IMR-90 (cell line): ENCODE results near the gene FAM184A. TPM values are rescaled to one million over a fixed set of nuclear protein-coding genes. Genes with fewer than 3 reads are reported as not detected.

ENCODE experiments used
- ATAC-seq: fragments of 200-7000 bp; cut with Tn5 transposase; 2 replicates; pipeline ENCODE4 v1.9.1; 2020; ENCODE audit warnings: low read depth, mild to moderate bottlenecking, moderate library complexity
- BruUV-seq: library from RNA; stranded (reverse); fragments of 400-500 nt; replicated peaks from 2 replicates; lab custom pipeline; 2021; lab: Mats Ljungman, UMichigan
- CTCF ChIA-PET: fragments of 300-600 bp; formaldehyde crosslinking; extraction: SDS; loops from one replicate; lab custom pipeline; 2021; ENCODE audit warnings: antibody characterized with exemption; lab: Yijun Ruan, JAX
- POLR2A ChIA-PET: fragments of 300-600 bp; sonication (Branson Sonifier 250); formaldehyde crosslinking; loops from one replicate; lab custom pipeline; 2022; ENCODE audit warnings: antibody characterized with exemption; ENCODE audit not compliant: unreplicated experiment; lab: Charles Lee
- DNase-seq: peaks from one replicate; pipeline ENCODE4 v3.0.0; 2013
- H2AFZ ChIP-seq: replicated peaks from 2 replicates; pipeline ENCODE3; 2013; ENCODE audit warnings: low read length, mild to moderate bottlenecking; ENCODE audit not compliant: poor library complexity
- H2AK5ac ChIP-seq: 2 replicates; pipeline ENCODE4 v1.6.1; 2013; ENCODE audit warnings: low read depth, low read length, inconsistent platforms
- H2AK9ac ChIP-seq: replicated peaks from 2 replicates; pipeline ENCODE3; 2013; ENCODE audit warnings: mild to moderate bottlenecking, low read depth, low read length, moderate library complexity; ENCODE audit not compliant: poor library complexity
- H2BK120ac ChIP-seq: 2 replicates; pipeline ENCODE4 v1.6.1; 2013; ENCODE audit warnings: low read depth, low read length, inconsistent platforms
- H2BK15ac ChIP-seq: 3 replicates; pipeline ENCODE4 v1.6.1; 2013; ENCODE audit warnings: low read depth, low read length, inconsistent platforms
- H2BK20ac ChIP-seq: 2 replicates; pipeline ENCODE4 v1.6.1; 2013; ENCODE audit warnings: low read depth, mild to moderate bottlenecking, inconsistent platforms, low read length, moderate library complexity
- H2BK5ac ChIP-seq: 2 replicates; pipeline ENCODE4 v1.6.1; 2013; ENCODE audit warnings: mild to moderate bottlenecking, low read depth, low read length, inconsistent platforms; ENCODE audit not compliant: poor library complexity, severe bottlenecking
- H3K14ac ChIP-seq: replicated peaks from 2 replicates; pipeline ENCODE4 v1.6.1; 2013; ENCODE audit warnings: low read depth, low read length, inconsistent platforms
- H3K18ac ChIP-seq: 2 replicates; pipeline ENCODE4 v1.6.1; 2013; ENCODE audit warnings: low read depth, low read length, control low read depth
- H3K23ac ChIP-seq: 2 replicates; pipeline ENCODE4 v1.6.1; 2013; ENCODE audit warnings: low read depth, low read length, inconsistent platforms
- H3K27ac ChIP-seq: 2 replicates; pipeline ENCODE4 v1.5.1; 2013; ENCODE audit warnings: mild to moderate bottlenecking, control low read depth, low read length; ENCODE audit not compliant: insufficient read depth
- H3K27me3 ChIP-seq: 2 replicates; pipeline ENCODE4 v1.6.1; 2013; ENCODE audit warnings: low read length; ENCODE audit not compliant: control insufficient read depth, insufficient read depth
- H3K36me3 ChIP-seq: 2 replicates; pipeline ENCODE4 v1.6.1; 2013; ENCODE audit warnings: low read length, mixed read lengths; ENCODE audit not compliant: control insufficient read depth, insufficient read depth
- H3K4ac ChIP-seq: 2 replicates; pipeline ENCODE4 v1.6.1; 2013; ENCODE audit warnings: low read depth, low read length, inconsistent platforms
- H3K4me1 ChIP-seq: 2 replicates; pipeline ENCODE4 v1.6.1; 2013; ENCODE audit warnings: low read length, mixed read lengths; ENCODE audit not compliant: control insufficient read depth, insufficient read depth
- H3K4me2 ChIP-seq: 2 replicates; pipeline ENCODE4 v1.6.1; 2013; ENCODE audit warnings: low read depth, mild to moderate bottlenecking, control low read depth, low read length, moderate library complexity
- H3K4me3 ChIP-seq: 2 replicates; pipeline ENCODE4 v1.5.1; 2013; ENCODE audit warnings: low read depth, mild to moderate bottlenecking, control low read depth, low read length, moderate library complexity; ENCODE audit not compliant: insufficient read depth
- H3K56ac ChIP-seq: 2 replicates; pipeline ENCODE4 v1.6.1; 2013; ENCODE audit warnings: low read length, inconsistent platforms; ENCODE audit not compliant: insufficient read depth; ENCODE audit errors: extremely low read depth
- H3K79me1 ChIP-seq, 2 experiments: 2 replicates each; pipeline ENCODE4 v1.6.1; 2013; ENCODE audit warnings: low read length in 2 of 2, inconsistent platforms in 1 of 2, low read depth in 1 of 2
- H3K9ac ChIP-seq: 2 replicates; pipeline ENCODE4 v1.6.1; 2013; ENCODE audit warnings: low read depth, low read length, control low read depth
- H3K9me1 ChIP-seq: 2 replicates; pipeline ENCODE4 v1.6.1; 2013; ENCODE audit warnings: low read length, inconsistent platforms; ENCODE audit not compliant: insufficient read depth
- H3K9me3 ChIP-seq: 2 replicates; pipeline ENCODE4 v1.6.1; 2013; ENCODE audit warnings: low read length; ENCODE audit not compliant: control insufficient read depth, insufficient read depth
- H4K20me1 ChIP-seq: 2 replicates; pipeline ENCODE4 v1.6.1; 2013; ENCODE audit warnings: low read length, inconsistent platforms; ENCODE audit not compliant: insufficient read depth
- H4K5ac ChIP-seq: 2 replicates; pipeline ENCODE4 v1.6.1; 2013; ENCODE audit warnings: mild to moderate bottlenecking, low read depth, low read length, control low read depth
- H4K8ac ChIP-seq, 2 experiments: 2 replicates each; pipeline ENCODE4 v1.6.1; 2013; ENCODE audit warnings: low read depth in 2 of 2, low read length in 2 of 2, control low read depth in 1 of 2, inconsistent platforms in 1 of 2
- H4K91ac ChIP-seq: 2 replicates; pipeline ENCODE4 v1.6.1; 2013; ENCODE audit warnings: low read depth, low read length, inconsistent platforms; ENCODE audit not compliant: insufficient read depth
- CEBPB ChIP-seq: IDR thresholded peaks from 2 replicates; pipeline ENCODE4 v1.6.1; 2012; ENCODE audit warnings: low read depth, low read length, improper control_type of control experiment
- MXI1 ChIP-seq: IDR thresholded peaks from 2 replicates; pipeline ENCODE4 v1.6.1; 2012; ENCODE audit warnings: low read depth, mild to moderate bottlenecking, low read length, moderate library complexity, borderline replicate concordance
- WGBS, 2 experiments: methylation state at CpG; one replicate each; pipeline versions ENCODE4 v1.1.5 to v1.1.7; 2013; ENCODE audit warnings: missing lambda C conversion rate in 2 of 2; ENCODE audit not compliant: insufficient read length in 1 of 2; ENCODE audit errors: extremely low coverage in 2 of 2; 5-methylcytosine and 5-hydroxymethylcytosine counted together
- dilution Hi-C: fragments of 300-500 bp; cut with HindIII; formaldehyde crosslinking; loops from one replicate; pipeline ENCODE4 v1.14.3; 2018; ENCODE audit warnings: low sequenced_read_pairs; ENCODE audit not compliant: unreplicated experiment
- in situ Hi-C: fragments of 300-500 bp; cut with MboI; formaldehyde crosslinking; loops from 3 replicates; pipeline ENCODE4 v1.14.3; 2019; ENCODE audit warnings: low sequenced_read_pairs, inconsistent platforms, mixed read lengths
- intact Hi-C: fragments of 100-400 bp; cut with micrococcal nuclease; formaldehyde crosslinking; loops from 2 replicates; pipeline ENCODE4 v1.10.0; 2022
- polyA plus RNA-seq, 3 experiments: library from polyadenylated mRNA; depleted of rRNA; stranded (reverse); fragments of >200 nt; gene quantifications; 2 replicates each; pipeline ENCODE4 v1.2.3, GENCODE V29; 2012; ENCODE audit warnings: low replicate concordance in 1 of 3
- total RNA-seq: library from RNA; depleted of rRNA; stranded (reverse); fragments of >200 nt; gene quantifications from 2 replicates; pipeline ENCODE4 v1.2.3, GENCODE V29; 2012

The FAM184A gene
- total and polyA plus RNA-seq, 2 of the 4 experiments (the other 2 are of a cell fraction), result 0.03 TPM; not detected in 1

DNA sequence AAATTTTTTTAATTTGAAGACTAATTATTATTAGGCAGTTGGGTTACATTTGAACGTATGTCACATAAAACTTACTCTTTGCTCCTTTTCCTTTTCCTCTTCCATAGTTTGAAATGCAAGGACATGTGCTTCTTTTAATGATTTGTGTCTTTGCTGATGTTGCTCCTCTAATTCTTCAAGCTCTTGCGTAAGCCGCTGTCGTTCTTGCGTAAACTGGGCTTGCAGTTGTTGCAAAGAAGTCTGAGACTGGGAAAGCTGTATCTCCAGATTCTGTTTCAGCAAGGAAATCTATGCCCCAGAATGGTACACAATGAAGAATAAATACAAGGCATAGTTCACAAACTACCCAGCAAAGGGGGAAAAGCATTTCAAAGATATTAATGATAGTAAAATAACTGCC lies 98.4 kb downstream of the FAM184A start:
- no peak overlapping the region for H3K27ac ChIP-seq
- no peak overlapping the region for H2BK5ac ChIP-seq
- H4K8ac ChIP-seq, result no peak overlapping the region
- dilution Hi-C loops (no loop called here), intact Hi-C loops (no loop called here), in situ Hi-C loops (no loop called here)
- no peak overlapping the region for H3K4ac ChIP-seq
- no peaks in the 10 kb centered on the region for H3K79me1 ChIP-seq
- no peak overlapping the region for H3K23ac ChIP-seq
- H3K4me1 ChIP-seq, result no peaks in the 10 kb centered on the region
- no peak overlapping the region for H3K4me3 ChIP-seq
- no peak overlapping the region for H2AK5ac ChIP-seq
- no peaks in the 10 kb centered on the region for H3K9me3 ChIP-seq
- H4K91ac ChIP-seq, result no peak overlapping the region
- H3K27me3 ChIP-seq, result no peaks in the 10 kb centered on the region
- H2BK20ac ChIP-seq, result no peak overlapping the region
- ATAC-seq (no peak), DNase-seq (peak; percentile 31)
- H3K36me3 ChIP-seq, result no peaks in the 10 kb centered on the region
- WGBS, 2 experiments, result no CpG with 5 or more reads among the region's 5 CpGs
- H2AFZ ChIP-seq, result no peak overlapping the region
- ChIA-PET POLR2A (no interaction called here), CTCF (interaction anchor here (0.9 kb wide), 1 partner anchor 131 kb away, joined by 4 read pairs; no protein-coding TSS in a partner anchor)
- no peak overlapping the region for H2BK120ac ChIP-seq
- no peak overlapping the region for H3K18ac ChIP-seq
- H3K56ac ChIP-seq, result no peak overlapping the region
- BruUV-seq, result no TSS peak
- H4K20me1 ChIP-seq, result no peaks in the 10 kb centered on the region
- no peak overlapping the region for H3K9ac ChIP-seq
- TF ChIP-seq CEBPB (peak; percentile 98), MXI1 (no peak)
- H2BK15ac ChIP-seq, result no peak overlapping the region
- H2AK9ac ChIP-seq, result no peak overlapping the region
- no peaks in the 10 kb centered on the region for H3K9me1 ChIP-seq
- no peak overlapping the region for H3K14ac ChIP-seq
- no peak overlapping the region for H3K4me2 ChIP-seq
- no peak overlapping the region for H4K5ac ChIP-seq
